Endodermal cell (in vitro differentiated cells): Measurements from ENCODE around the gene PUS10. TPM values are rescaled to one million over a fixed set of nuclear protein-coding genes. Genes with fewer than 3 reads are reported as not detected.

Source experiments
- DNase-seq: peaks from one replicate; pipeline ENCODE4 v3.0.0-alpha.2; 2017
- H3K27ac ChIP-seq: 2 replicates; pipeline ENCODE4 v1.5.1; 2013; ENCODE audit warnings: mild to moderate bottlenecking, low read depth, low read length, moderate library complexity
- H3K27me3 ChIP-seq: 2 replicates; pipeline ENCODE4 v1.6.1; 2013; ENCODE audit warnings: mild to moderate bottlenecking, low read length, moderate library complexity; ENCODE audit not compliant: insufficient read depth, control insufficient read depth, poor library complexity, severe bottlenecking
- H3K36me3 ChIP-seq: 2 replicates; pipeline ENCODE4 v1.7.0; 2013; ENCODE audit warnings: mild to moderate bottlenecking, low read length, moderate library complexity; ENCODE audit not compliant: control insufficient read depth, insufficient read depth
- H3K4me1 ChIP-seq: one replicate; pipeline ENCODE4 v1.7.0; 2013; ENCODE audit warnings: low read length; ENCODE audit not compliant: control insufficient read depth, insufficient read depth
- H3K4me3 ChIP-seq: 2 replicates; pipeline ENCODE4 v1.5.1; 2013; ENCODE audit warnings: mild to moderate bottlenecking, low read length, moderate library complexity
- H3K9ac ChIP-seq: 2 replicates; pipeline ENCODE4 v1.6.1; 2013; ENCODE audit warnings: mild to moderate bottlenecking, low read length, moderate library complexity; ENCODE audit not compliant: poor library complexity, severe bottlenecking; ENCODE audit errors: extremely low read depth
- H3K9me3 ChIP-seq: 2 replicates; pipeline ENCODE4 v1.6.1; 2013; ENCODE audit warnings: mild to moderate bottlenecking, low read length, moderate library complexity; ENCODE audit not compliant: control insufficient read depth
- H3K27ac Mint-ChIP-seq: 2 replicates; pipeline ENCODE4 v1.8.0; 2020; ENCODE audit warnings: mixed read lengths
- H3K27me3 Mint-ChIP-seq: 2 replicates; pipeline ENCODE4 v1.8.0; 2021; ENCODE audit warnings: mild to moderate bottlenecking, mixed read lengths; ENCODE audit not compliant: insufficient read depth
- H3K36me3 Mint-ChIP-seq: 2 replicates; pipeline ENCODE4 v1.8.0; 2020; ENCODE audit warnings: low read depth, mixed read lengths
- H3K4me1 Mint-ChIP-seq: 2 replicates; pipeline ENCODE4 v1.8.0; 2020; ENCODE audit warnings: mixed read lengths
- H3K4me3 Mint-ChIP-seq: 2 replicates; pipeline ENCODE4 v1.8.0; 2020; ENCODE audit warnings: mild to moderate bottlenecking, moderate library complexity, mixed read lengths
- H3K9me3 Mint-ChIP-seq: 2 replicates; pipeline ENCODE4 v1.8.0; 2020; ENCODE audit warnings: mild to moderate bottlenecking, mixed read lengths
- CTCF ChIP-seq: fragments of 200-600 bp; sonication (generic); conservative IDR thresholded peaks from 2 replicates; pipeline ENCODE4 v1.5.0; 2021; ENCODE audit warnings: antibody characterized with exemption, mild to moderate bottlenecking
- WGBS, 2 experiments: methylation state at CpG; one replicate each; pipeline versions ENCODE4 v1.1.5 to v1.1.7; 2013; ENCODE audit warnings: missing lambda C conversion rate in 2 of 2, mixed read lengths in 1 of 2; ENCODE audit not compliant: insufficient coverage in 1 of 2, insufficient read length in 1 of 2; 5-methylcytosine and 5-hydroxymethylcytosine counted together
- total RNA-seq, 2 donors: library from RNA; stranded (reverse); fragmentation: NEBNext Ultra II Directional in 1 of 2; extraction: Animal tissue kit (Norgen Biotek cat#: 25700) in 1 of 2; gene quantifications; 2 replicates in 1 of 2; 3 replicates in 1 of 2; pipeline ENCODE4 v1.2.1, GENCODE V29; 2021

The PUS10 gene
- total RNA-seq, 2 donors from 2014 or later, result 3.9 to 6.1 TPM

- peaks cover 4% of the 10 kb centered on the region for H3K27me3 Mint-ChIP-seq
- WGBS, 2 experiments, result 80 to 93% methylated on average over 1 to 2 of the region's 3 CpGs
- Histone ChIP-seq H3K9ac (no peak overlapping the region), H3K9me3 (no peaks in the 10 kb centered on the region), H3K27ac (no peak overlapping the region), H3K36me3 (no peaks in the 10 kb centered on the region), H3K4me1 (no peaks in the 10 kb centered on the region), H3K4me3 (no peak overlapping the region), H3K27me3 (no peaks in the 10 kb centered on the region)
- no peak for TF ChIP-seq CTCF
- H3K9me3 Mint-ChIP-seq, result no peaks in the 10 kb centered on the region
- no peak overlapping the region for H3K27ac Mint-ChIP-seq
- DNase-seq, result no peak
- no peak overlapping the region for H3K4me3 Mint-ChIP-seq
- no peaks in the 10 kb centered on the region for H3K36me3 Mint-ChIP-seq
- H3K4me1 Mint-ChIP-seq, result no peaks in the 10 kb centered on the region
Observed at GRCh38 chr2:60980071-60980815, 37.8 kb downstream of the PUS10 start.

- Histone ChIP-seq H3K27ac (no peak overlapping the region), H3K4me1 (no peaks in the 10 kb centered on the region), H3K4me3 (no peak overlapping the region), H3K9me3 (no peaks in the 10 kb centered on the region), H3K9ac (no peak overlapping the region), H3K27me3 (no peaks in the 10 kb centered on the region), H3K36me3 (no peaks in the 10 kb centered on the region)
- Mint-ChIP-seq H3K4me1 (no peaks in the 10 kb centered on the region), H3K27ac (no peak overlapping the region), H3K36me3 (no peaks in the 10 kb centered on the region), H3K9me3 (no peaks in the 10 kb centered on the region), H3K27me3 (peaks cover 4% of the 10 kb centered on the region), H3K4me3 (no peak overlapping the region)
- no peak for TF ChIP-seq CTCF
- 96 to 100% methylated on average over 1 to 3 of the region's 4 CpGs for WGBS, 2 experiments
- DNase-seq, result no peak
Observed at GRCh38 chr2:60979231-60979630, 38.8 kb downstream of the PUS10 start.

GRCh38 chr2:60977562-60977895 is 40.5 kb downstream of the PUS10 start:
- no peaks in the 10 kb centered on the region for H3K9me3 Mint-ChIP-seq
- no peaks in the 10 kb centered on the region for H3K4me1 Mint-ChIP-seq
- Histone ChIP-seq H3K27ac (no peak overlapping the region), H3K9ac (no peak overlapping the region), H3K36me3 (no peaks in the 10 kb centered on the region), H3K4me3 (no peak overlapping the region), H3K27me3 (no peaks in the 10 kb centered on the region), H3K9me3 (no peaks in the 10 kb centered on the region), H3K4me1 (no peaks in the 10 kb centered on the region)
- no peak overlapping the region for H3K4me3 Mint-ChIP-seq
- H3K36me3 Mint-ChIP-seq, result no peaks in the 10 kb centered on the region
- WGBS, 2 experiments, result 77 to 100% methylated on average over 1 of the region's 1 CpG
- no peak overlapping the region for H3K27ac Mint-ChIP-seq
- no peak for DNase-seq
- H3K27me3 Mint-ChIP-seq, result peaks cover 4% of the 10 kb centered on the region
- TF ChIP-seq CTCF, result no peak
